ENCODE results near the gene POLR1E.

DNA sequence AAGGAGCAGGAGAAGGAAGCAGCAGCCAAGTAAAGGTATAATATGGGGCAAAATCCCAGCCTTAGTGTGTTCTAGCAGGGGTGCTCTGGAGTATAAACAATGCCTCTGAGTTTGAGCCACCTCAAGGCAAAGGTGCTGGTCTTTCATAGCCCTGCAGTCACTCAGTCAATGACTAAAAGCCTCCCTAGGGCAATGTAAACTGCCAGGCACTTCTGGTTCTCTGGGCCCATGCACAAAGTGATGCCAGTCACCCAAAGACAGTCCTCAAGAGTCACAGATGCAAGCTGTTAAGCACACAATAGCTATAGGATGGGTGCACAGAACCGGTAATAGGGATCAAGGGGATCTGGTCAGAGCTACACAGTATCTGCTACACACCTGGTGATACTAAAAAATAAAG is 33.1 kb upstream of the POLR1E start:
- TF ChIP-seq POLR2AphosphoS5 (IDR thresholded peaks at IDR 0.05; ENCODE audit: borderline replicate concordance, low read depth, low read length) (no peak), EZH2 (IDR thresholded peaks at IDR 0.05) (no peak), FOXP2 (optimal IDR thresholded peaks at IDR 0.05; ENCODE audit: control extremely low read depth, extremely low read length, insufficient read depth) (no peak)

Data from SK-N-MC (cell line).